ENCODE data around the gene KIR2DL1. TPM values are rescaled to one million over a fixed set of nuclear protein-coding genes. Genes with fewer than 3 reads are reported as not detected.
"Not testable (repeated sequence)": the region's sequence is repeated elsewhere in the genome, so short reads cannot be mapped to it uniquely, and the experiment has no call there.

KIR2DL1 gene
- total and polyA plus RNA-seq, 2 of the 4 experiments (the other 2 are of a cell fraction): not detected

GRCh38 chr19:54739587-54740497 lies 29.8 kb upstream of the KIR2DL1 start:
- H2BK15ac ChIP-seq (ENCODE audit: low read depth, low read length): no peak overlapping the region
- DNase-seq: no peak
- CTCF ChIA-PET: no interaction called here
- H3K4me2 ChIP-seq (ENCODE audit: low read depth, low read length): no peak overlapping the region
- TF ChIP-seq NFE2L2 (IDR thresholded peaks at IDR 0.05; ENCODE audit: low read depth, low read length) (no peak), RFX5 (IDR thresholded peaks at IDR 0.05; ENCODE audit: low read depth, low read length) (no peak), BHLHE40 (IDR thresholded peaks at IDR 0.05; ENCODE audit: low read depth, low read length) (no peak), SMC3 (IDR thresholded peaks at IDR 0.05; ENCODE audit: low read depth, low read length) (no peak)
- TF ChIP-seq, protein P1, sequence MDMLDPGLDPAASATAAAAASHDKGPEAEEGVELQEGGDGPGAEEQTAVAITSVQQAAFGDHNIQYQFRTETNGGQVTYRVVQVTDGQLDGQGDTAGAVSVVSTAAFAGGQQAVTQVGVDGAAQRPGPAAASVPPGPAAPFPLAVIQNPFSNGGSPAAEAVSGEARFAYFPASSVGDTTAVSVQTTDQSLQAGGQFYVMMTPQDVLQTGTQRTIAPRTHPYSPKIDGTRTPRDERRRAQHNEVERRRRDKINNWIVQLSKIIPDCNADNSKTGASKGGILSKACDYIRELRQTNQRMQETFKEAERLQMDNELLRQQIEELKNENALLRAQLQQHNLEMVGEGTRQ (IDR thresholded peaks at IDR 0.05; ENCODE audit: low read depth, low read length): no peak
- no peak overlapping the region for H3K14ac ChIP-seq (replicated peaks; ENCODE audit: low read depth, low read length)
- no peaks in the 10 kb centered on the region for H3K9me1 ChIP-seq (ENCODE audit: insufficient read depth, low read length)
- H4K91ac ChIP-seq (ENCODE audit: insufficient read depth, low read depth, low read length): no peak overlapping the region
- in situ Hi-C loops (cut with MboI; ENCODE audit: low sequenced_read_pairs): no loop called here
- no peaks in the 10 kb centered on the region for H3K4me1 ChIP-seq (ENCODE audit: control insufficient read depth, insufficient read depth, low read length)
- 24% methylated on average over 3 of the region's 13 CpGs; no CpG with 5 or more reads in 1 of the 2 experiments for WGBS, 2 experiments (ENCODE audit: extremely low coverage in 2 of 2, insufficient read length in 1 of 2)
- no peak overlapping the region for H2BK20ac ChIP-seq (ENCODE audit: low read depth, low read length)
- no peak overlapping the region for H4K5ac ChIP-seq (ENCODE audit: low read depth, low read length)
- no peak overlapping the region for H2AK5ac ChIP-seq (ENCODE audit: low read depth, low read length)
- dilution Hi-C loops (cut with HindIII; ENCODE audit: low sequenced_read_pairs, unreplicated experiment): no loop called here
- ATAC-seq (ENCODE audit: low read depth): no peak
- no peaks in the 10 kb centered on the region for H4K20me1 ChIP-seq (ENCODE audit: insufficient read depth, low read length)
- no peak overlapping the region for H4K8ac ChIP-seq (ENCODE audit: low read depth in 2 of 2, low read length in 2 of 2)
- intact Hi-C loops (cut with micrococcal nuclease): no loop called here
- H3K27me3 ChIP-seq (ENCODE audit: control insufficient read depth, insufficient read depth, low read length): no peaks in the 10 kb centered on the region
- no TSS peak for BruUV-seq (replicated peaks)
- no peak overlapping the region for H3K23ac ChIP-seq (ENCODE audit: low read depth, low read length)
- no peak overlapping the region for H3K9ac ChIP-seq (ENCODE audit: low read depth, low read length)
- H3K56ac ChIP-seq (ENCODE audit: extremely low read depth, insufficient read depth, low read length): no peak overlapping the region
- H3K36me3 ChIP-seq (ENCODE audit: control insufficient read depth, insufficient read depth, low read length): no peaks in the 10 kb centered on the region
- H2BK5ac ChIP-seq (ENCODE audit: low read depth, low read length, poor library complexity, severe bottlenecking): no peak overlapping the region
- peaks cover 28% of the 10 kb centered on the region for H3K9me3 ChIP-seq (ENCODE audit: control insufficient read depth, insufficient read depth, low read length)
- H2AK9ac ChIP-seq (replicated peaks; ENCODE audit: low read depth, low read length, poor library complexity): no peak overlapping the region
- H3K4me3 ChIP-seq (ENCODE audit: insufficient read depth, low read depth, low read length): no peak overlapping the region
- H3K27ac ChIP-seq (ENCODE audit: insufficient read depth, low read length): no peak overlapping the region
- POLR2A ChIA-PET (ENCODE audit: unreplicated experiment): no interaction called here
- H2AFZ ChIP-seq (replicated peaks; ENCODE audit: low read length, poor library complexity): no peak overlapping the region
- H3K79me1 ChIP-seq (ENCODE audit: low read depth in 1 of 2, low read length in 2 of 2): no peaks in the 10 kb centered on the region
- H2BK120ac ChIP-seq (ENCODE audit: low read depth, low read length): no peak overlapping the region
- no peak overlapping the region for H3K18ac ChIP-seq (ENCODE audit: low read depth, low read length)
- no peak overlapping the region for H3K4ac ChIP-seq (ENCODE audit: low read depth, low read length)

DNA sequence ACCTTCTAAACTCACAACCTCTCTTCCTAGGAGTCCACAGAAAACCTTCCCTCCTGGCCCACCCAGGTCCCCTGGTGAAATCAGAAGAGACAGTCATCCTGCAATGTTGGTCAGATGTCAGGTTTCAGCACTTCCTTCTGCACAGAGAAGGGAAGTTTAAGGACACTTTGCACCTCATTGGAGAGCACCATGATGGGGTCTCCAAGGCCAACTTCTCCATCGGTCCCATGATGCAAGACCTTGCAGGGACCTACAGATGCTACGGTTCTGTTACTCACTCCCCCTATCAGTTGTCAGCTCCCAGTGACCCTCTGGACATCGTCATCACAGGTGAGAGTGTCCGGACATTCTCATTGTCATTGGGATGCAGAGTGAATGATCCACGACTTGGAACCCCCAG lies 27.6 kb upstream of the KIR2DL1 start:
- H3K36me3 ChIP-seq (ENCODE audit: control insufficient read depth, insufficient read depth, low read length); DNase-seq; in situ Hi-C loops (cut with MboI; ENCODE audit: low sequenced_read_pairs); BruUV-seq (replicated peaks); POLR2A ChIA-PET (ENCODE audit: unreplicated experiment); H4K20me1 ChIP-seq (ENCODE audit: insufficient read depth, low read length); H3K4me3 ChIP-seq (ENCODE audit: insufficient read depth, low read depth, low read length); H3K56ac ChIP-seq (ENCODE audit: extremely low read depth, insufficient read depth, low read length); H3K23ac ChIP-seq (ENCODE audit: low read depth, low read length); H4K5ac ChIP-seq (ENCODE audit: low read depth, low read length); ATAC-seq (ENCODE audit: low read depth); H4K8ac ChIP-seq (ENCODE audit: low read depth in 2 of 2, low read length in 2 of 2); H3K27ac ChIP-seq (ENCODE audit: insufficient read depth, low read length); H3K27me3 ChIP-seq (ENCODE audit: control insufficient read depth, insufficient read depth, low read length); dilution Hi-C loops (cut with HindIII; ENCODE audit: low sequenced_read_pairs, unreplicated experiment); H2BK120ac ChIP-seq (ENCODE audit: low read depth, low read length); H2BK5ac ChIP-seq (ENCODE audit: low read depth, low read length, poor library complexity, severe bottlenecking); H2AFZ ChIP-seq (replicated peaks; ENCODE audit: low read length, poor library complexity); H3K79me1 ChIP-seq (ENCODE audit: low read depth in 1 of 2, low read length in 2 of 2); H2BK15ac ChIP-seq (ENCODE audit: low read depth, low read length); H3K18ac ChIP-seq (ENCODE audit: low read depth, low read length); CTCF ChIA-PET; H3K4me1 ChIP-seq (ENCODE audit: control insufficient read depth, insufficient read depth, low read length); H3K4me2 ChIP-seq (ENCODE audit: low read depth, low read length); H3K9ac ChIP-seq (ENCODE audit: low read depth, low read length); H3K4ac ChIP-seq (ENCODE audit: low read depth, low read length); H2AK5ac ChIP-seq (ENCODE audit: low read depth, low read length); H4K91ac ChIP-seq (ENCODE audit: insufficient read depth, low read depth, low read length); H2BK20ac ChIP-seq (ENCODE audit: low read depth, low read length); intact Hi-C loops (cut with micrococcal nuclease); H3K9me1 ChIP-seq (ENCODE audit: insufficient read depth, low read length); H2AK9ac ChIP-seq (replicated peaks; ENCODE audit: low read depth, low read length, poor library complexity); H3K14ac ChIP-seq (replicated peaks; ENCODE audit: low read depth, low read length): not testable (repeated sequence)
- peaks cover 25% of the 10 kb centered on the region for H3K9me3 ChIP-seq (ENCODE audit: control insufficient read depth, insufficient read depth, low read length)
- 34% methylated on average over 5 of the region's 5 CpGs; no CpG with 5 or more reads in 1 of the 2 experiments for WGBS, 2 experiments (ENCODE audit: extremely low coverage in 2 of 2, insufficient read length in 1 of 2)

All from IMR-90 (cell line).